SH-SY5Y (cell line): ENCODE measurements around the gene KCNAB2.

ENCODE experiments used
- GATA2 ChIP-seq: IDR thresholded peaks from 2 replicates; pipeline ENCODE4 v1.6.1; 2011; ENCODE audit warnings: mild to moderate bottlenecking, low read depth, low read length
- GATA3 ChIP-seq: IDR thresholded peaks from 2 replicates; pipeline ENCODE4 v1.6.1; 2011; ENCODE audit warnings: low read depth, mild to moderate bottlenecking, low read length, moderate library complexity

DNA sequence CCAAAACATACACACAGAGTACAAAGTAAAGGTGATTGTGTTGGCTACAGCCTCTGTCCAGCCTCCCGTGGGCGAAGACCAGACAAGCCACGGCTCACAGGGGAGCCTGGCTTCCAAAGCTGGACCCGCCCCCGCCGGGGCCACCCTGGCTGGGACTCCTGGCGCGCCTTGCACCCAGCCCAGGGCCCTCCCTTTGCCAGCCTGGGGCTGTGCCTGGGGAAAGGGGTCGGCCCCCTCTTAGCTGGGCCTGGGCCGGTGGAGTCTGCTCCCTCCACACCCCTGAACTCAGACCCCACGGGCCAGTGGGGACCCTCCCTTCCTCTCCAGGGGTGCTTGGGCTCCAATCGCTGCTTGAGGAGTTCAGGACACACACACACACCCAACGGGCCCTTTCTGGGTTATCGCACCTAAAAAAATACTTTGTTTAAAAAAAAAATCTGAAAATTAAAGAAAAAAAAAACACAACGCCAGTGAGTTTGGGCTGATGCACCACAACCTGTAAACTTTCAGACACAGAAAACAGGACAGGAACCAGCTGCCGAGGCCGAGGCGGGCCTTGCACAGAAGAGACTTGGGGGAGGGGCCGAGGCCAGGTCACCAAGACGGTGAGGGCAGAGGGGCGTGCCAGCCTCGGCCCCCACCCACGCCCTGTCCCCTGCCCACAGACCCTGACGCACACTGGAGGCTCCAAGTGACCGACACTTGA lies 56.3 kb downstream of the KCNAB2 start:
- TF ChIP-seq GATA3 (no peak), GATA2 (no peak)
